NCI-H2196 treated with DMSO at 0.1 percent for 48 hours (cell line): ENCODE results near the gene PPM1J.

ENCODE experiments used
- DNase-seq: peaks from one replicate; lab custom pipeline; 2025; ENCODE audit not compliant: unreplicated experiment; lab: John Stamatoyannopoulos, UW

The PPM1J gene

GRCh38 chr1:112704934-112705627, 10.1 kb downstream of the PPM1J start:
- DNase-seq = peak; percentile 80

DNA sequence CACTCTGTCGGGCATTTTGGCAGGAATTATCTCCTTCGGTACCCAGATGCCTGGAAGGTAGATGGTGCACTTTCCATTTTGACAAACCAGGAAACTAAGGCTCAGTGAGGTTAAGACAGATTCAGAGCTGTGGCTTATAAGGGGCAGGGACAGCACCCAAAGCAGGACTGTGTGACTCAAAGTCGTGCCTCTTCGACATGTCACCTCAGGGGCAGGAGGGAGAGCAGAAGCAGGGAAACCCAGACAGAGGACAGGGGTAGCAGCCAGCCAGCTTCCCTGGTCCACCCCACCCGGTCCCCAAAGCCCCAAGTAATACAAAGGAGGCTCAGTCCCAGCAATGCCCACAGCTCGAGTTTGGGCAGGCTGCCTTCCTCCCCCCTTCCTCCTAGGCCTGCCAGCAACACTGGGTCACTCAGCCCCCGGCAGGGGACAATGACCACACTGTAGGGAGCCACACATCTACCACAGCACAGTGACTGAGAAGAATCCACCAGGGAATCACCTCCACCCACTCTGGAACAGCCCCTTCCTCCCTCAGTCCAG, 10.7 kb downstream of the PPM1J start:
- DNase-seq = no peak

DNA sequence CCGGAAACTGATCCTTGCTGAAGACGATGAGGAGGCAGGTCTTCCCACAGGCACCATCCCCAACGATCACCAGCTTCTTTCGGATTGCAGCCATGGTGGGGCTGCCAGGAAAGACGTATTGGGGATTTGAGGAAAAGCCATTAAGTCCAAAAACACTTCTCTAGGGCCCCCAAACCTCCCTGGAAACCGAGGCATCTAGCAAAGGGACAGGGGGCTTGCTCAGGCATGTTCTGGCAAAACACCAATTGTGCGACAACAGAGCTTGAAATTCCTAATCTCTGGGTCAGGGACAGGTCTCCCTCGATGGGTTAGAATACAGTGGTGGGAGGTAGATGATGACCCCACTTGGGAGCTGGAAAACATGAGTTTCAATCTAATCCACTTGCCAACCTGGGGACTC, 11.4 kb downstream of the PPM1J start:
- no peak for DNase-seq

- DNase-seq = no peak
These were observed 12.5 kb downstream of the PPM1J start for GRCh38 chr1:112702420-112703261.

- no peak for DNase-seq
These were observed 13.1 kb downstream of the PPM1J start for GRCh38 chr1:112702067-112702395.

DNA sequence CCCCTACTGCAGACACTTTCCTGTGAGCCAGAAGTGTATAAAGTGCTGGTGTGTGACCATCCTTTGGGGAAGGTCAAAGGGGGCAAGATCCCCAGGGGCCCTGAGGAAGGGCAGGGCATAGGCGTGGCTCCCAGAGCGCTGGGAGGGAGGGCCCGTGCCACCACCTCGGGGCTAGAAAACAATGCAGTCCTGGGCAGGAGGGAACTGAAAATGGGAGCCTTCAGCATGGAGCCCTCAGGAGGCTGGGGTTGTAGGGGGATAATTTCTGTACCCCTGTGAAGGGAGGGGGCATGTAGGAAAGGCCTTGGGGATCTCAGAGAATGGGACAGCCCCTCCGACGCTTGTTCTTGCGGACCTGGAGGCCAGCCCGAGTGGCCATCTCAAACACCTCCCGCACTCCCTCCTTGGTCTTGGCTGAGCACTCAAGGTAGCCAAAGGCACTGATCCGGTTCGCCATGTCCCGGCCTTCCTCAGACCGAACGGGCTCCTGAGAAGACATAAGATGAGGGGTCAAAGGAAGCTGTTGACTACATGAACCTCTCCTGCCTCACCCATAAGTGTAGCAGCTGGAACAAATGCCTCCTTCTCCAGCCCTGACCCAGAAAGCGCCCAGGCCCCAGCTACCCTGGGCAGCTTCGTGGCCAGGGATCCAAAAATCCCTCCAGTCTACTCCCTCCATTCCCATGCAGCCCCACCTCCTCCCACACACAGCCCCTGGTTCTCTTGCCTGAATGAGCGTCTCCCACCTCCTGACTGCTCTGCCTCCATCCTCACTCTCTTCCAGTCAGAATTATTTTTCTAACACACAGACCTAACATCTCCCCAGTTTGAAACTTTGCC, 13.7 kb downstream of the PPM1J start:
- DNase-seq = no peak

GRCh38 chr1:112700290-112701226, 14.6 kb downstream of the PPM1J start:
- peak; percentile 61 for DNase-seq

DNA sequence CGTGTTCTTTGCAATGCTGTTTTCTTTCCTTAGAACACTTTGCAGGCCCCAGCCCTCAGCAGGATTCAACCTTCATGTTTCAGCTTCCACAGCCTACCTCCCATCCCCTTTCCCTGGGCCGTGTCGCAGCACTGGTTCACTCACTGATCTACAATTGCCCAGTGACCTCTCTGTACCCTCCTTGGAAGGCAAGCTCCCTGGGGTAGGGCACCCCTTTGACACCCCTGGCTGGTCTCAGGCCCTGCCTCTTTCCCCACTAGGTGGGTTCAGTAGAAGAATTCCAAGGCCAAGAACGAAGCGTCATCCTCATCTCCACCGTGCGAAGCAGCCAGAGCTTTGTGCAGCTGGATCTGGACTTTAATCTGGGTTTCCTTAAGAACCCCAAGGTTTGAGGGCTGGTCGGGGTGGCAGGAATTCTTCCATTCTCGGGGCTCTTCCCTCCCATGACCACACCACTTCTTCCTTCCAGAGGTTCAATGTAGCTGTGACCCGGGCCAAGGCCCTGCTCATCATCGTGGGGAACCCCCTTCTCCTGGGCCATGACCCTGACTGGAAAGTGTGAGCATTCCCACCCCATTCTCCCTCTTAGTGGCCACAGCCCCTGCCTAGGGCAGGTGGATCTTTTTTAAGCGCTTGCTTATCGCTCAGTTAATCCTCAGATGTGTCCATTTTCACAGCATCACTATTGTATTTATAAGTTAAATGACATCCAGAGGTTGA, 15.5 kb downstream of the PPM1J start:
- no peak for DNase-seq

- peak; percentile 79 for DNase-seq
These were observed 16.5 kb downstream of the PPM1J start for GRCh38 chr1:112698366-112699310.

- DNase-seq = no peak
These were observed 17.3 kb downstream of the PPM1J start for GRCh38 chr1:112697781-112698201.

GRCh38 chr1:112696578-112697314, 18.4 kb downstream of the PPM1J start:
- DNase-seq = no peak

DNA sequence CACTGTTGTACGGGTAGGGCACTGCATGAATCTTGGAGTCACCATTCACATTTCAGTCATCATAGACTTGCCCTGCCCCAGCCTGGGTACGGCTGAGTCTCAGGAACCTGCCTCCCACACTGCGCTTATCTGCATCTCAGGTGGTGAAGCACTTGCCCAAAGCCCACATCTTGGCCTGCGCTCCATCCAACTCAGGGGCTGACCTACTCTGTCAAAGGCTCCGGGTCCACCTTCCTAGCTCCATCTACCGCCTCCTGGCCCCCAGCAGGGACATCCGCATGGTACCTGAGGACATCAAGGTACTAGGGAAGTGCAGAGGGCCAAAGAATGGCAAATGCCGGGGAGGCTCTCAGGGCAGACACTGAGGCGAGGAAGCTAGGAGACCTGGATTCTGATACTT, 19.9 kb downstream of the PPM1J start:
- DNase-seq = no peak

- DNase-seq = no peak
These were observed 20.7 kb downstream of the PPM1J start for GRCh38 chr1:112694363-112694929.

- DNase-seq = no peak
These were observed 21.3 kb downstream of the PPM1J start for GRCh38 chr1:112693821-112694220.

- DNase-seq = no peak
These were observed 22.5 kb downstream of the PPM1J start for GRCh38 chr1:112692681-112693080.

- DNase-seq = no peak
These were observed 25.3 kb downstream of the PPM1J start for GRCh38 chr1:112689842-112690237.

GRCh38 chr1:112689196-112689841, 25.8 kb downstream of the PPM1J start:
- no peak for DNase-seq
